WTC11 (cell line): ENCODE measurements around the gene CASP12. TPM values are rescaled to one million over a fixed set of nuclear protein-coding genes. Genes with fewer than 3 reads are reported as not detected.

ENCODE experiments used
- ATAC-seq: fragments of 200-7000 bp; cut with Tn5 transposase; 2 replicates; pipeline ENCODE4 v1.10.0; 2021; ENCODE audit warnings: mild to moderate bottlenecking, moderate library complexity
- CTCF ChIA-PET: fragments of 300-600 bp; sonication (Branson Sonifier 250); formaldehyde crosslinking; loops from one replicate; lab custom pipeline; 2021; ENCODE audit warnings: antibody characterized with exemption; lab: Charles Lee
- POLR2A ChIA-PET: fragments of 350-600 bp; sonication (Branson Sonifier 250); formaldehyde crosslinking; loops from one replicate; lab custom pipeline; 2021; ENCODE audit warnings: antibody characterized with exemption; lab: Charles Lee
- DNase-seq: peaks from one replicate; pipeline ENCODE4 v3.0.0; 2021; ENCODE audit warnings: low spot score
- H3K27ac Mint-ChIP-seq: 2 replicates; pipeline ENCODE4 v1.8.0; 2021; ENCODE audit warnings: mixed read lengths
- H3K27me3 Mint-ChIP-seq: 2 replicates; pipeline ENCODE4 v1.8.0; 2021; ENCODE audit warnings: low read depth, mild to moderate bottlenecking, moderate library complexity, mixed read lengths
- H3K36me3 Mint-ChIP-seq: 2 replicates; pipeline ENCODE4 v1.8.0; 2021; ENCODE audit warnings: mixed read lengths
- H3K4me1 Mint-ChIP-seq: 2 replicates; pipeline ENCODE4 v1.8.0; 2022; ENCODE audit warnings: mixed read lengths
- H3K4me3 Mint-ChIP-seq: 2 replicates; pipeline ENCODE4 v1.8.0; 2021; ENCODE audit warnings: mild to moderate bottlenecking, moderate library complexity, mixed read lengths
- H3K9me3 Mint-ChIP-seq: 2 replicates; pipeline ENCODE4 v1.8.0; 2021; ENCODE audit warnings: mixed read lengths
- ATF1 ChIP-seq: sonication (generic); formaldehyde crosslinking; IDR thresholded peaks from 2 replicates; pipeline ENCODE4 v1.8.1; 2023; ENCODE audit warnings: mild to moderate bottlenecking, moderate library complexity, missing genetic modification reagents
- ATF2 ChIP-seq: sonication (generic); formaldehyde crosslinking; IDR thresholded peaks from 2 replicates; pipeline ENCODE4 v1.8.1; 2022; ENCODE audit warnings: low read depth, missing genetic modification reagents, borderline replicate concordance
- ETV6 ChIP-seq: sonication (generic); formaldehyde crosslinking; IDR thresholded peaks from 2 replicates; pipeline ENCODE4 v1.8.1; 2022; ENCODE audit warnings: mild to moderate bottlenecking, missing genetic modification reagents
- FOXK1 ChIP-seq: sonication (generic); formaldehyde crosslinking; IDR thresholded peaks from 2 replicates; pipeline ENCODE4 v1.8.0; 2022; ENCODE audit warnings: mild to moderate bottlenecking, moderate library complexity, missing genetic modification reagents
- GABPB1 ChIP-seq: sonication (generic); formaldehyde crosslinking; IDR thresholded peaks from 2 replicates; pipeline ENCODE4 v1.8.1; 2023; ENCODE audit warnings: mild to moderate bottlenecking, missing genetic modification reagents
- IRF1 ChIP-seq: sonication (generic); formaldehyde crosslinking; IDR thresholded peaks from 2 replicates; pipeline ENCODE4 v1.8.0; 2023; ENCODE audit warnings: missing genetic modification reagents
- JUN ChIP-seq: sonication (generic); formaldehyde crosslinking; IDR thresholded peaks from 2 replicates; pipeline ENCODE4 v1.8.0; 2023; ENCODE audit warnings: mild to moderate bottlenecking, missing genetic modification reagents
- NFATC4 ChIP-seq: fragments of 250-450 bp; sonication (Bioruptor Pico); IDR thresholded peaks from 2 replicates; pipeline ENCODE4 v1.9.0; 2021; ENCODE audit warnings: mild to moderate bottlenecking
- NFE2L1 ChIP-seq: sonication (generic); formaldehyde crosslinking; IDR thresholded peaks from 2 replicates; pipeline ENCODE4 v1.8.1; 2023; ENCODE audit warnings: missing genetic modification reagents
- NFYB ChIP-seq: sonication (generic); formaldehyde crosslinking; conservative IDR thresholded peaks from 2 replicates; pipeline ENCODE4 v1.8.0; 2022; ENCODE audit warnings: low read depth, missing genetic modification reagents
- RELA ChIP-seq: sonication (generic); formaldehyde crosslinking; IDR thresholded peaks from 2 replicates; pipeline ENCODE4 v1.8.1; 2022; ENCODE audit warnings: missing genetic modification reagents, mild to moderate bottlenecking, borderline replicate concordance
- ZNF138 ChIP-seq: sonication (generic); formaldehyde crosslinking; conservative IDR thresholded peaks from 2 replicates; pipeline ENCODE4 v1.8.1; 2022; ENCODE audit warnings: mild to moderate bottlenecking, moderate library complexity, missing genetic modification reagents
- ZNF281 ChIP-seq: sonication (generic); formaldehyde crosslinking; IDR thresholded peaks from 2 replicates; pipeline ENCODE4 v1.8.0; 2023; ENCODE audit warnings: mild to moderate bottlenecking, missing genetic modification reagents
- ZNF396 ChIP-seq: fragments of 250-450 bp; sonication (Bioruptor Pico); IDR thresholded peaks from 2 replicates; pipeline ENCODE4 v1.8.0; 2021; ENCODE audit warnings: mild to moderate bottlenecking, moderate library complexity, borderline replicate concordance
- ZNF671 ChIP-seq: fragments of 250-450 bp; sonication (Bioruptor Pico); IDR thresholded peaks from 2 replicates; pipeline ENCODE4 v1.8.0; 2021; ENCODE audit warnings: mild to moderate bottlenecking
- total RNA-seq: library from RNA; stranded (reverse); gene quantifications from 3 replicates; pipeline ENCODE4 v1.2.3, GENCODE V29; 2021
- TF ChIP-seq, protein P1 (sequence below): sonication (generic); formaldehyde crosslinking; IDR thresholded peaks from 2 replicates; pipeline ENCODE4 v1.8.0; 2022; ENCODE audit warnings: missing genetic modification reagents
- TF ChIP-seq, protein P2 (sequence below): sonication (generic); formaldehyde crosslinking; IDR thresholded peaks from 2 replicates; pipeline ENCODE4 v1.8.1; 2023; ENCODE audit warnings: mild to moderate bottlenecking, missing genetic modification reagents
- TF ChIP-seq, protein P3 (sequence below): sonication (generic); formaldehyde crosslinking; IDR thresholded peaks from 2 replicates; pipeline ENCODE4 v1.8.1; 2022; ENCODE audit warnings: mild to moderate bottlenecking, missing genetic modification reagents, moderate library complexity, borderline replicate concordance
- TF ChIP-seq, protein P4 (sequence below): sonication (generic); formaldehyde crosslinking; IDR thresholded peaks from 2 replicates; pipeline ENCODE4 v1.8.0; 2022; ENCODE audit warnings: mild to moderate bottlenecking, missing genetic modification reagents
- TF ChIP-seq, protein P5 (sequence below): fragments of 250-450 bp; sonication (Bioruptor Pico); IDR thresholded peaks from 2 replicates; pipeline ENCODE4 v1.8.0; 2021; ENCODE audit warnings: mild to moderate bottlenecking

CASP12 gene
- total RNA-seq, 1 experiment from 2014 or later: not detected

DNA sequence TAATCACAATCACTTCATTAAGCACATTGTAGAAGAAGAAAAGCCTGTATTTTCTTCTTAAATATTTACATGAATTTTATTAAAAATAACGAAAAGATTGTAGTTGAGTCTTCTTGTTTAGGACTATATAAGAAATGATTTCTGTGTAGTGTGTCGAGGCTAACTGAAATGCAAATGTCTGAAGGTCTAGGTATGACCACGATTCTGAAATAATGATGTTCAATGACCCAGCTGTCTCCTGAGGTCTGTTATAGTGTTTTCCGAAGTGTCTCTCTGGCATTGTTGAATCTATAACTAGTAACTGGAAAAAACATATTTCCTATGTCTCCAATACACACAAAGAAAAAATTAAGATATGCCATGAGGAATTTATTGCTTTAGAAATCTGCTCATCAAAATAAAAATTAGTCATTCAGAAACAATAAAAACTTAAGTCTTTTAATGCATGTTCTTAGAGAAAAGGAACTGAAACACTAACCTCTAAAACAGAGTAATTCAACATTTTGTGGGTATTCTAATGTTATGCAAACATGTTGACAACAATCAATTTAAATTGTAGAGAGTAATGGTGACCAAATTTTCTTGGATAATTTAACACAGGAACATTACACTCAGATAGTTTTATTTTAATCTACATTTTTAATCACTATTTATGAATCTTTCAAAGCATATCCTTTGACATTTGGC is 55.0 kb downstream of the CASP12 start (continued):
- TF ChIP-seq, protein P1, sequence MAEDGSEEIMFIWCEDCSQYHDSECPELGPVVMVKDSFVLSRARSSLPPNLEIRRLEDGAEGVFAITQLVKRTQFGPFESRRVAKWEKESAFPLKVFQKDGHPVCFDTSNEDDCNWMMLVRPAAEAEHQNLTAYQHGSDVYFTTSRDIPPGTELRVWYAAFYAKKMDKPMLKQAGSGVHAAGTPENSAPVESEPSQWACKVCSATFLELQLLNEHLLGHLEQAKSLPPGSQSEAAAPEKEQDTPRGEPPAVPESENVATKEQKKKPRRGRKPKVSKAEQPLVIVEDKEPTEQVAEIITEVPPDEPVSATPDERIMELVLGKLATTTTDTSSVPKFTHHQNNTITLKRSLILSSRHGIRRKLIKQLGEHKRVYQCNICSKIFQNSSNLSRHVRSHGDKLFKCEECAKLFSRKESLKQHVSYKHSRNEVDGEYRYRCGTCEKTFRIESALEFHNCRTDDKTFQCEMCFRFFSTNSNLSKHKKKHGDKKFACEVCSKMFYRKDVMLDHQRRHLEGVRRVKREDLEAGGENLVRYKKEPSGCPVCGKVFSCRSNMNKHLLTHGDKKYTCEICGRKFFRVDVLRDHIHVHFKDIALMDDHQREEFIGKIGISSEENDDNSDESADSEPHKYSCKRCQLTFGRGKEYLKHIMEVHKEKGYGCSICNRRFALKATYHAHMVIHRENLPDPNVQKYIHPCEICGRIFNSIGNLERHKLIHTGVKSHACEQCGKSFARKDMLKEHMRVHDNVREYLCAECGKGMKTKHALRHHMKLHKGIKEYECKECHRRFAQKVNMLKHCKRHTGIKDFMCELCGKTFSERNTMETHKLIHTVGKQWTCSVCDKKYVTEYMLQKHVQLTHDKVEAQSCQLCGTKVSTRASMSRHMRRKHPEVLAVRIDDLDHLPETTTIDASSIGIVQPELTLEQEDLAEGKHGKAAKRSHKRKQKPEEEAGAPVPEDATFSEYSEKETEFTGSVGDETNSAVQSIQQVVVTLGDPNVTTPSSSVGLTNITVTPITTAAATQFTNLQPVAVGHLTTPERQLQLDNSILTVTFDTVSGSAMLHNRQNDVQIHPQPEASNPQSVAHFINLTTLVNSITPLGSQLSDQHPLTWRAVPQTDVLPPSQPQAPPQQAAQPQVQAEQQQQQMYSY (CRISPR knock-in tag): no peak

DNA sequence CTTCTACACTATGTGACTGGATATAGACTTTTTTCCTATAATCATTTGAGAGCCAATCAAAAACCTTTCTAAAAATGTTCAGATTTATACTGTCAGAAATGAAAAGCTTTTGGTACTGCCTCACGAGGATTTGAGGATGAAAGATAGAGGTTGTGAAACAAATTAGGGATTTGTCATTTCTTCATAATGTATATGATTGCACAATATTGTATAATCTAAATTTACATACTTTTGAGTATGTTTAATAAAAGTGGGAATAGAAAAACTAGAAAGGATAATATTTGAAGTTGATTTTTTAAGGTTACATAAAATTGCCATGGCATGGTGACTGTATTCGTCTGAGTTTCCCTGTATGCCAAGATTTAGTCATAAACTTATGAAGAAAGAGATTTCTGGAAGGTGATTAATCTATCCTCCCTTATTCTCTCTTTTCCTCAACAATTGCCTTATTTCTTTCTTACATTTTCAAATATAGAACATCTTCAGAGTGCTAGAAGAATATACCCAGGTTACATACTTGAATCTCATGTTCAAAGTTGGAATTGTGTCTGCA is 56.2 kb downstream of the CASP12 start:
- DNase-seq (no peak), ATAC-seq (no peak)
- POLR2A ChIA-PET: no interaction called here
- H3K27me3 Mint-ChIP-seq: peaks cover 2% of the 10 kb centered on the region
- H3K27ac Mint-ChIP-seq: no peak overlapping the region
- peaks cover 24% of the 10 kb centered on the region for H3K9me3 Mint-ChIP-seq
- H3K4me1 Mint-ChIP-seq: peaks cover 21% of the 10 kb centered on the region
- no peak overlapping the region for H3K4me3 Mint-ChIP-seq
- CTCF ChIA-PET: interaction anchor here (1.0 to 1.2 kb wide), 3 partner anchors 31 to 1159 kb away, joined by 3 to 5 read pairs (median 4); no protein-coding TSS in a partner anchor
- H3K36me3 Mint-ChIP-seq: peaks cover 18% of the 10 kb centered on the region
- TF ChIP-seq GABPB1 (CRISPR knock-in tag) (no peak), ETV6 (no peak), ZNF281 (CRISPR knock-in tag) (no peak), JUN (CRISPR knock-in tag) (no peak), RELA (CRISPR knock-in tag) (no peak), ATF1 (CRISPR knock-in tag) (no peak), NFYB (no peak), ZNF138 (CRISPR knock-in tag) (no peak), ZNF671 (CRISPR knock-in tag) (no peak), FOXK1 (CRISPR knock-in tag) (no peak), NFE2L1 (CRISPR knock-in tag) (no peak), ATF2 (CRISPR knock-in tag) (no peak), ZNF396 (no peak), IRF1 (CRISPR knock-in tag) (no peak), NFATC4 (no peak)
- TF ChIP-seq, protein P2, sequence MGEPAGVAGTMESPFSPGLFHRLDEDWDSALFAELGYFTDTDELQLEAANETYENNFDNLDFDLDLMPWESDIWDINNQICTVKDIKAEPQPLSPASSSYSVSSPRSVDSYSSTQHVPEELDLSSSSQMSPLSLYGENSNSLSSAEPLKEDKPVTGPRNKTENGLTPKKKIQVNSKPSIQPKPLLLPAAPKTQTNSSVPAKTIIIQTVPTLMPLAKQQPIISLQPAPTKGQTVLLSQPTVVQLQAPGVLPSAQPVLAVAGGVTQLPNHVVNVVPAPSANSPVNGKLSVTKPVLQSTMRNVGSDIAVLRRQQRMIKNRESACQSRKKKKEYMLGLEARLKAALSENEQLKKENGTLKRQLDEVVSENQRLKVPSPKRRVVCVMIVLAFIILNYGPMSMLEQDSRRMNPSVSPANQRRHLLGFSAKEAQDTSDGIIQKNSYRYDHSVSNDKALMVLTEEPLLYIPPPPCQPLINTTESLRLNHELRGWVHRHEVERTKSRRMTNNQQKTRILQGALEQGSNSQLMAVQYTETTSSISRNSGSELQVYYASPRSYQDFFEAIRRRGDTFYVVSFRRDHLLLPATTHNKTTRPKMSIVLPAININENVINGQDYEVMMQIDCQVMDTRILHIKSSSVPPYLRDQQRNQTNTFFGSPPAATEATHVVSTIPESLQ (CRISPR knock-in tag): no peak
- TF ChIP-seq, protein P3, sequence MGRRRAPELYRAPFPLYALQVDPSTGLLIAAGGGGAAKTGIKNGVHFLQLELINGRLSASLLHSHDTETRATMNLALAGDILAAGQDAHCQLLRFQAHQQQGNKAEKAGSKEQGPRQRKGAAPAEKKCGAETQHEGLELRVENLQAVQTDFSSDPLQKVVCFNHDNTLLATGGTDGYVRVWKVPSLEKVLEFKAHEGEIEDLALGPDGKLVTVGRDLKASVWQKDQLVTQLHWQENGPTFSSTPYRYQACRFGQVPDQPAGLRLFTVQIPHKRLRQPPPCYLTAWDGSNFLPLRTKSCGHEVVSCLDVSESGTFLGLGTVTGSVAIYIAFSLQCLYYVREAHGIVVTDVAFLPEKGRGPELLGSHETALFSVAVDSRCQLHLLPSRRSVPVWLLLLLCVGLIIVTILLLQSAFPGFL (CRISPR knock-in tag): no peak
- TF ChIP-seq, protein P4, sequence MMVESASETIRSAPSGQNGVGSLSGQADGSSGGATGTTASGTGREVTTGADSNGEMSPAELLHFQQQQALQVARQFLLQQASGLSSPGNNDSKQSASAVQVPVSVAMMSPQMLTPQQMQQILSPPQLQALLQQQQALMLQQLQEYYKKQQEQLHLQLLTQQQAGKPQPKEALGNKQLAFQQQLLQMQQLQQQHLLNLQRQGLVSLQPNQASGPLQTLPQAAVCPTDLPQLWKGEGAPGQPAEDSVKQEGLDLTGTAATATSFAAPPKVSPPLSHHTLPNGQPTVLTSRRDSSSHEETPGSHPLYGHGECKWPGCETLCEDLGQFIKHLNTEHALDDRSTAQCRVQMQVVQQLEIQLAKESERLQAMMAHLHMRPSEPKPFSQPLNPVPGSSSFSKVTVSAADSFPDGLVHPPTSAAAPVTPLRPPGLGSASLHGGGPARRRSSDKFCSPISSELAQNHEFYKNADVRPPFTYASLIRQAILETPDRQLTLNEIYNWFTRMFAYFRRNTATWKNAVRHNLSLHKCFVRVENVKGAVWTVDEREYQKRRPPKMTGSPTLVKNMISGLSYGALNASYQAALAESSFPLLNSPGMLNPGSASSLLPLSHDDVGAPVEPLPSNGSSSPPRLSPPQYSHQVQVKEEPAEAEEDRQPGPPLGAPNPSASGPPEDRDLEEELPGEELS (CRISPR knock-in tag): no peak
- TF ChIP-seq, protein P5, sequence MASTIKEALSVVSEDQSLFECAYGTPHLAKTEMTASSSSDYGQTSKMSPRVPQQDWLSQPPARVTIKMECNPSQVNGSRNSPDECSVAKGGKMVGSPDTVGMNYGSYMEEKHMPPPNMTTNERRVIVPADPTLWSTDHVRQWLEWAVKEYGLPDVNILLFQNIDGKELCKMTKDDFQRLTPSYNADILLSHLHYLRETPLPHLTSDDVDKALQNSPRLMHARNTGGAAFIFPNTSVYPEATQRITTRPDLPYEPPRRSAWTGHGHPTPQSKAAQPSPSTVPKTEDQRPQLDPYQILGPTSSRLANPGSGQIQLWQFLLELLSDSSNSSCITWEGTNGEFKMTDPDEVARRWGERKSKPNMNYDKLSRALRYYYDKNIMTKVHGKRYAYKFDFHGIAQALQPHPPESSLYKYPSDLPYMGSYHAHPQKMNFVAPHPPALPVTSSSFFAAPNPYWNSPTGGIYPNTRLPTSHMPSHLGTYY (CRISPR knock-in tag): no peak
